Panc1 (cell line): ENCODE data around the gene SCD. TPM values are rescaled to one million over a fixed set of nuclear protein-coding genes. Genes with fewer than 3 reads are reported as not detected.

Experiments used
- ATAC-seq: fragments of 200-7000 bp; cut with Tn5 transposase; 2 replicates; pipeline ENCODE4 v1.9.1; 2020; ENCODE audit warnings: mild to moderate bottlenecking, moderate library complexity
- BruUV-seq: library from RNA; stranded (reverse); fragments of 400-500 nt; replicated peaks from 2 replicates; lab custom pipeline; 2021; lab: Mats Ljungman, UMichigan
- CTCF ChIA-PET: fragments of 300-600 bp; sonication (Branson Sonifier 250); formaldehyde crosslinking; loops from one replicate; lab custom pipeline; 2022; ENCODE audit warnings: antibody characterized with exemption; lab: Charles Lee
- POLR2A ChIA-PET: fragments of 300-600 bp; sonication (Branson Sonifier 250); formaldehyde crosslinking; loops from one replicate; lab custom pipeline; 2022; ENCODE audit warnings: antibody characterized with exemption; lab: Charles Lee
- DNase-seq: peaks from one replicate; pipeline ENCODE4 v3.0.0-alpha.2; 2010; ENCODE audit warnings: low read depth, low spot score
- H3K27ac ChIP-seq: 2 replicates; pipeline ENCODE4 v1.5.1; 2011; ENCODE audit warnings: mild to moderate bottlenecking, low read length, inconsistent platforms
- H3K27me3 ChIP-seq: fragments of 200-500 bp; sonication (Bioruptor generic); 2 replicates; pipeline ENCODE4 v1.6.0; 2014; ENCODE audit warnings: low read length, inconsistent platforms; ENCODE audit not compliant: control insufficient read depth, insufficient read depth
- H3K36me3 ChIP-seq: fragments of 200-500 bp; sonication (Bioruptor generic); 2 replicates; pipeline ENCODE4 v1.5.1; 2014; ENCODE audit warnings: inconsistent platforms, mild to moderate bottlenecking, low read length, moderate library complexity; ENCODE audit not compliant: control insufficient read depth, insufficient read depth
- H3K4me1 ChIP-seq: 2 replicates; pipeline ENCODE4 v1.5.1; 2011; ENCODE audit warnings: inconsistent platforms, mild to moderate bottlenecking, low read length, moderate library complexity; ENCODE audit not compliant: control insufficient read depth, insufficient read depth
- H3K4me3 ChIP-seq, 2 experiments: 2 replicates each; pipeline ENCODE4 v1.5.1; 2011 to 2012; ENCODE audit warnings: low read depth in 2 of 2, low read length in 2 of 2, mild to moderate bottlenecking in 2 of 2, inconsistent platforms in 1 of 2, moderate library complexity in 1 of 2
- H3K9me3 ChIP-seq: fragments of 200-500 bp; sonication (Bioruptor generic); 2 replicates; pipeline ENCODE4 v1.5.1; 2014; ENCODE audit warnings: low read depth, mild to moderate bottlenecking, inconsistent platforms, low read length, moderate library complexity; ENCODE audit not compliant: control insufficient read depth, insufficient read depth
- CTCF ChIP-seq: fragments of 450-650 bp; IDR thresholded peaks from 2 replicates; pipeline ENCODE4 v1.5.1; 2017; ENCODE audit warnings: mild to moderate bottlenecking
- POLR2AphosphoS5 ChIP-seq: IDR thresholded peaks from 2 replicates; pipeline ENCODE4 v1.6.1; 2012; ENCODE audit warnings: mild to moderate bottlenecking, low read depth, low read length, moderate library complexity
- REST ChIP-seq, 2 experiments: IDR thresholded peaks; 2 replicates each; pipeline ENCODE4 v1.6.1; 2011 to 2012; ENCODE audit warnings: low read depth in 2 of 2, control low read depth in 1 of 2, low read length in 1 of 2, mild to moderate bottlenecking in 1 of 2, moderate library complexity in 1 of 2; ENCODE audit not compliant: insufficient read depth in 1 of 2
- SIN3A ChIP-seq: IDR thresholded peaks from 2 replicates; pipeline ENCODE4 v1.6.1; 2012; ENCODE audit warnings: low read depth, mild to moderate bottlenecking, low read length, moderate library complexity, borderline replicate concordance; ENCODE audit not compliant: insufficient read depth
- TCF7L2 ChIP-seq: IDR thresholded peaks from 2 replicates; pipeline ENCODE4 v1.6.1; 2011; ENCODE audit warnings: mild to moderate bottlenecking, low read depth, low read length, inconsistent platforms
- in situ Hi-C: cut with HindIII; loops from 2 replicates; pipeline ENCODE4 v1.10.0; 2016; ENCODE audit warnings: low sequenced_read_pairs, low pct_unique_long_range_greater_than_20kb
- intact Hi-C: fragments of 100-400 bp; cut with micrococcal nuclease; formaldehyde crosslinking; loops from one replicate; pipeline ENCODE4 v1.10.0; 2022; ENCODE audit not compliant: unreplicated experiment
- total RNA-seq: library from RNA; stranded (reverse); gene quantifications from one replicate; pipeline ENCODE4 v1.2.1, GENCODE V29; 2021; ENCODE audit not compliant: unreplicated experiment

Gene SCD
- total RNA-seq, 1 experiment from 2014 or later: 1,345 TPM

GRCh38 chr10:100315615-100316014 lies 31.4 kb upstream of the SCD start:
- no peak for DNase-seq
- Histone ChIP-seq H3K27ac (no peak overlapping the region), H3K4me3 (no peak overlapping the region), H3K36me3 (no peaks in the 10 kb centered on the region), H3K27me3 (peaks cover 31% of the 10 kb centered on the region; the same call in 1 of the 2 replicates), H3K9me3 (no peaks in the 10 kb centered on the region), H3K4me1 (no peaks in the 10 kb centered on the region)
- BruUV-seq: no TSS peak
- intact Hi-C loops (no loop called here), in situ Hi-C loops (no loop called here)
- TF ChIP-seq REST (IDR thresholded peaks at IDR 0.05; ENCODE audit: insufficient read depth in 1 of 2, low read depth in 2 of 2, low read length in 1 of 2) (no peak), CTCF (no peak), TCF7L2 (no peak), SIN3A (no peak), POLR2AphosphoS5 (no peak)
- ATAC-seq: no peak
- ChIA-PET POLR2A (no interaction called here), CTCF (interaction anchor here (0.9 kb wide), 1 partner anchor 11 kb away, joined by 7 read pairs; no protein-coding TSS in a partner anchor)

- POLR2A ChIA-PET: no interaction called here
- TF ChIP-seq SIN3A (no peak), TCF7L2 (no peak), POLR2AphosphoS5 (no peak), CTCF (no peak), REST (IDR thresholded peaks at IDR 0.05; ENCODE audit: insufficient read depth in 1 of 2, low read depth in 2 of 2, low read length in 1 of 2) (no peak)
- no TSS peak for BruUV-seq
- Histone ChIP-seq H3K27me3 (peaks cover 19% of the 10 kb centered on the region; the same call in 1 of the 2 replicates), H3K4me1 (no peaks in the 10 kb centered on the region), H3K27ac (no peak overlapping the region), H3K4me3 (no peak overlapping the region), H3K36me3 (no peaks in the 10 kb centered on the region), H3K9me3 (no peaks in the 10 kb centered on the region)
- CTCF ChIA-PET: interaction anchor here (0.7 kb wide), 1 partner anchor 17 kb away, joined by 3 read pairs; no protein-coding TSS in a partner anchor
- intact Hi-C loops (no loop called here), in situ Hi-C loops (no loop called here)
- DNase-seq (no peak), ATAC-seq (no peak; the same call in 1 of the 2 replicates)
These were observed 28.8 kb upstream of the SCD start for GRCh38 chr10:100318207-100318606.
